H1 (cell line): ENCODE results near the gene RAB3IL1.

Experiments used
- BCL11A ChIP-seq, 2 experiments: IDR thresholded peaks; one replicate each; pipeline ENCODE4 v1.6.1; 2011; ENCODE audit warnings: low read depth in 2 of 2, low read length in 2 of 2, mild to moderate bottlenecking in 2 of 2
- CTCF ChIP-seq, 3 experiments: IDR thresholded peaks; 1 replicate in 2 of 3; 2 replicates in 1 of 3; pipeline versions ENCODE4 v1.5.1 to v1.6.1; 2011; ENCODE audit warnings: low read length in 3 of 3, mild to moderate bottlenecking in 3 of 3, inconsistent platforms in 2 of 3, low read depth in 1 of 3, moderate library complexity in 1 of 3; ENCODE audit not compliant: insufficient read depth in 1 of 3; ENCODE audit errors: control extremely low read depth in 1 of 3
- RAD21 ChIP-seq, 2 experiments: IDR thresholded peaks in 1 of 2; conservative IDR thresholded peaks in 1 of 2; 2 replicates each; pipeline ENCODE4 v1.6.1; 2011; ENCODE audit warnings: low read depth in 2 of 2, low read length in 2 of 2, improper control_type of control experiment in 1 of 2, inconsistent platforms in 1 of 2, mild to moderate bottlenecking in 1 of 2, moderate library complexity in 1 of 2

DNA sequence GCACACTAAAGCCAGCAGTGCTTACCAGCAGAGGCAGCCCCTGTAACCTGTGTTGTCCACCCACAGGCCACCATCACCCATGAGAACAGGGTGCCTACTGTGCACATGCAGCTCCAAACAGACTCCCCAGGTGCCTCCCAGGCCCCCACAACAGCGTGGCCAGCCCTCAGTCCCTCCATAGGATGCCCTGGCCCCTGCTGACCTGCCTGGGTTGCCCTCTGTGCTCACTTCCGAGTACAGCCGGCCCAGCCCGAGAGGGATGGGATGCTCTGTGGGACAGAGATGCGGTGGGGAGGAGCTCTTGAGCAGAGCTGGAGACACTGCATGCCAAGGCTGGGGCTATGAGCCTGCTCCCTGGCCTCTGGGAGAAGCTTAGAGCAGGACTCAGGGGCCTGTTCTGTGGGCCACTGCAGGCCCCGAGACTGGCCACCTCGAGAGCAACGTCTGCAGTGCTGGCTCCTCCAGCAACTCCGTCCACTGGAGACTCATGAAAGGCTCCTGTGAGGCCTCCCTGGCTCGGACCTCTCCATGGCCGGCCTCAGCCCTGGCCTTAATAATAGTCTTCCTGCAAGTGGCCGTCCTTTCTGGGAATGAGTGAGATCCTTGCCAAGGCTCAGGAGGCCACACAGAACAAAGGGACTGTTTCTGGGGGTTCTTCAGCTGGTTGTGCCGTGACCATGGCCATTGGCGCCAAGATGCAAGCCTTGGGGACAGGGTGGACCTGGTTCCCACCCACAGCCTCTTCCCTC is 62.2 kb downstream of the RAB3IL1 start:
- TF ChIP-seq RAD21 (IDR thresholded peaks at IDR 0.05 in 1 of 2, conservative IDR thresholded peaks at IDR 0.05 in 1 of 2; ENCODE audit: low read depth in 2 of 2, low read length in 2 of 2) (no peak), CTCF (IDR thresholded peaks at IDR 0.05; ENCODE audit: control extremely low read depth in 1 of 3, insufficient read depth in 1 of 3, low read depth in 1 of 3, low read length in 3 of 3) (no peak), BCL11A (IDR thresholded peaks at IDR 0.05; ENCODE audit: low read depth in 2 of 2, low read length in 2 of 2) (no peak)
